Liver (tissue), 9 donors: Measurements from ENCODE around the gene AMPD3. TPM values are rescaled to one million over a fixed set of nuclear protein-coding genes. Genes with fewer than 3 reads are reported as not detected.

Source experiments
- DNase-seq: peaks from one replicate; pipeline ENCODE4 v3.0.0-alpha.2; 2017; ENCODE audit warnings: low spot score
- H3K27ac ChIP-seq, 2 donors: one replicate each; pipeline ENCODE4 v1.7.0; 2013; ENCODE audit warnings: inconsistent platforms in 2 of 2, low read length in 2 of 2, control low read depth in 1 of 2, low read depth in 1 of 2, mild to moderate bottlenecking in 1 of 2
- H3K27me3 ChIP-seq, 4 donors: one replicate each; pipeline versions ENCODE4 v1.6.1 to v1.7.0; 2013; ENCODE audit warnings: low read length in 3 of 4, inconsistent platforms in 1 of 4, mild to moderate bottlenecking in 1 of 4, moderate library complexity in 1 of 4; ENCODE audit not compliant: control insufficient read depth in 4 of 4, insufficient read depth in 4 of 4
- H3K36me3 ChIP-seq, 4 donors: one replicate each; pipeline versions ENCODE4 v1.6.1 to v1.7.0; 2013; ENCODE audit warnings: low read length in 3 of 4, mild to moderate bottlenecking in 3 of 4, low read depth in 1 of 4, moderate library complexity in 1 of 4; ENCODE audit not compliant: control insufficient read depth in 4 of 4, insufficient read depth in 3 of 4
- H3K4me1 ChIP-seq, 4 donors: one replicate each; pipeline versions ENCODE4 v1.6.1 to v1.7.0; 2013; ENCODE audit warnings: low read length in 3 of 4, mild to moderate bottlenecking in 3 of 4, moderate library complexity in 1 of 4; ENCODE audit not compliant: control insufficient read depth in 4 of 4, insufficient read depth in 4 of 4
- H3K4me3 ChIP-seq, 3 donors: one replicate each; pipeline versions ENCODE4 v1.6.1 to v1.7.0; 2013; ENCODE audit warnings: low read length in 3 of 3, control low read depth in 1 of 3, low read depth in 1 of 3, mild to moderate bottlenecking in 1 of 3
- H3K9ac ChIP-seq, 2 donors: one replicate each; pipeline ENCODE4 v1.7.0; 2013; ENCODE audit warnings: low read length in 2 of 2, mild to moderate bottlenecking in 2 of 2, moderate library complexity in 2 of 2, control low read depth in 1 of 2, low read depth in 1 of 2
- H3K9me3 ChIP-seq, 4 donors: one replicate each; pipeline versions ENCODE4 v1.6.1 to v1.7.0; 2013; ENCODE audit warnings: low read length in 3 of 4; ENCODE audit not compliant: control insufficient read depth in 4 of 4
- ATF3 ChIP-seq: IDR thresholded peaks from 2 replicates; pipeline ENCODE4 v1.6.1; 2016; ENCODE audit warnings: antibody characterized with exemption
- EGR1 ChIP-seq, 2 donors: IDR thresholded peaks; 2 replicates each; pipeline ENCODE4 v1.6.1; 2016 to 2018; ENCODE audit warnings: antibody characterized with exemption in 2 of 2, low read depth in 2 of 2
- FOXA1 ChIP-seq: IDR thresholded peaks from 2 replicates; pipeline ENCODE4 v1.6.1; 2016; ENCODE audit warnings: antibody characterized with exemption
- FOXA2 ChIP-seq: IDR thresholded peaks from 2 replicates; pipeline ENCODE4 v1.6.1; 2016; ENCODE audit warnings: antibody characterized with exemption
- GABPA ChIP-seq, 2 donors: IDR thresholded peaks in 1 of 2; conservative IDR thresholded peaks in 1 of 2; 2 replicates each; pipeline ENCODE4 v1.6.1; 2016; ENCODE audit warnings: antibody characterized with exemption in 2 of 2, mild to moderate bottlenecking in 1 of 2, moderate library complexity in 1 of 2
- HNF4A ChIP-seq, 2 donors: conservative IDR thresholded peaks; 2 replicates each; pipeline ENCODE4 v1.6.1; 2016; ENCODE audit warnings: antibody characterized with exemption in 2 of 2, mild to moderate bottlenecking in 2 of 2
- HNF4G ChIP-seq: IDR thresholded peaks from 2 replicates; pipeline ENCODE4 v1.6.1; 2016; ENCODE audit warnings: antibody characterized with exemption
- JUND ChIP-seq, 2 donors: IDR thresholded peaks; 2 replicates each; pipeline ENCODE4 v1.6.1; 2016; ENCODE audit warnings: antibody characterized with exemption in 2 of 2
- MAX ChIP-seq: IDR thresholded peaks from 2 replicates; pipeline ENCODE4 v1.6.1; 2016; ENCODE audit warnings: antibody characterized with exemption
- NR2F2 ChIP-seq: IDR thresholded peaks from 2 replicates; pipeline ENCODE4 v1.6.1; 2016; ENCODE audit warnings: antibody characterized with exemption
- RAD21 ChIP-seq, 2 donors: IDR thresholded peaks; 2 replicates each; pipeline ENCODE4 v1.6.1; 2016; ENCODE audit warnings: antibody characterized with exemption in 2 of 2, mild to moderate bottlenecking in 2 of 2
- REST ChIP-seq: IDR thresholded peaks from 2 replicates; pipeline ENCODE4 v1.6.1; 2016; ENCODE audit warnings: antibody characterized with exemption, mild to moderate bottlenecking
- RXRA ChIP-seq, 2 donors: IDR thresholded peaks; 2 replicates each; pipeline ENCODE4 v1.6.1; 2017 to 2018; ENCODE audit warnings: antibody characterized with exemption in 2 of 2, mild to moderate bottlenecking in 1 of 2
- SP1 ChIP-seq: IDR thresholded peaks from 2 replicates; pipeline ENCODE4 v1.6.1; 2018; ENCODE audit warnings: antibody characterized with exemption, mild to moderate bottlenecking
- TAF1 ChIP-seq: conservative IDR thresholded peaks from 2 replicates; pipeline ENCODE4 v1.6.1; 2016; ENCODE audit warnings: antibody characterized with exemption, mild to moderate bottlenecking
- YY1 ChIP-seq: IDR thresholded peaks from 2 replicates; pipeline ENCODE4 v1.6.1; 2016; ENCODE audit warnings: antibody characterized with exemption, mild to moderate bottlenecking
- polyA plus RNA-seq, 2 donors: library from polyadenylated mRNA; stranded (reverse) in 1 of 2; unstranded in 1 of 2; fragments of 200-250 nt in 1 of 2; fragments of >200 nt in 1 of 2; fragmentation: Nextera tagmentation in 1 of 2; extraction: Ambion mirVana in 1 of 2; gene quantifications; one replicate each; pipeline versions ENCODE4 v1.2.1 to v1.2.3, GENCODE V29; 2013 to 2015
- total RNA-seq, 2 donors: library from RNA; depleted of rRNA; stranded (reverse); fragments of >200 nt; gene quantifications; one replicate each; pipeline ENCODE4 v1.2.3, GENCODE V29; 2014
- TF ChIP-seq, protein P1 (sequence below): IDR thresholded peaks from 2 replicates; pipeline ENCODE4 v1.6.1; 2016; ENCODE audit warnings: antibody characterized with exemption
- TF ChIP-seq, protein P2 (sequence below): fragments of 150-350 bp; IDR thresholded peaks from 2 replicates; pipeline ENCODE4 v1.5.1; 2017; ENCODE audit warnings: improper control_type of control experiment, low read depth, low read length; ENCODE audit not compliant: missing input control
- donor health status: healthy.
- donor health status: healthy.
- donor health status: healthy.
- donor health status: healthy.
- donor health status: healthy.

The AMPD3 gene
- total and polyA plus RNA-seq, 4 donors, result 0.40 to 7.4 (median 1.1) TPM

GRCh38 chr11:10528121-10528520, 73.1 kb downstream of the AMPD3 start:
- Histone ChIP-seq H3K4me1 (no peaks in the 10 kb centered on the region), H3K9me3 (no peaks in the 10 kb centered on the region), H3K4me3 (no peak overlapping the region), H3K9ac (no peak overlapping the region), H3K27ac (no peak overlapping the region), H3K27me3 (no peaks in the 10 kb centered on the region), H3K36me3 (peaks cover 0 to 31% (median 25%) of the 10 kb centered on the region in 4 donors)
- DNase-seq, result no peak
- TF ChIP-seq TAF1 (no peak), FOXA1 (no peak), EGR1 (IDR thresholded peaks at IDR 0.05; ENCODE audit: low read depth in 2 of 2) (no peak), RAD21 (IDR thresholded peaks at IDR 0.05) (no peak), YY1 (no peak), SP1 (no peak), MAX (no peak), NR2F2 (no peak), HNF4G (no peak), REST (no peak), GABPA (IDR thresholded peaks at IDR 0.05 in 1 of 2, conservative IDR thresholded peaks at IDR 0.05 in 1 of 2) (no peak), JUND (IDR thresholded peaks at IDR 0.05) (no peak), FOXA2 (no peak), RXRA (IDR thresholded peaks at IDR 0.05) (no peak), HNF4A (conservative IDR thresholded peaks at IDR 0.05) (no peak), ATF3 (no peak)
- TF ChIP-seq, protein P1, sequence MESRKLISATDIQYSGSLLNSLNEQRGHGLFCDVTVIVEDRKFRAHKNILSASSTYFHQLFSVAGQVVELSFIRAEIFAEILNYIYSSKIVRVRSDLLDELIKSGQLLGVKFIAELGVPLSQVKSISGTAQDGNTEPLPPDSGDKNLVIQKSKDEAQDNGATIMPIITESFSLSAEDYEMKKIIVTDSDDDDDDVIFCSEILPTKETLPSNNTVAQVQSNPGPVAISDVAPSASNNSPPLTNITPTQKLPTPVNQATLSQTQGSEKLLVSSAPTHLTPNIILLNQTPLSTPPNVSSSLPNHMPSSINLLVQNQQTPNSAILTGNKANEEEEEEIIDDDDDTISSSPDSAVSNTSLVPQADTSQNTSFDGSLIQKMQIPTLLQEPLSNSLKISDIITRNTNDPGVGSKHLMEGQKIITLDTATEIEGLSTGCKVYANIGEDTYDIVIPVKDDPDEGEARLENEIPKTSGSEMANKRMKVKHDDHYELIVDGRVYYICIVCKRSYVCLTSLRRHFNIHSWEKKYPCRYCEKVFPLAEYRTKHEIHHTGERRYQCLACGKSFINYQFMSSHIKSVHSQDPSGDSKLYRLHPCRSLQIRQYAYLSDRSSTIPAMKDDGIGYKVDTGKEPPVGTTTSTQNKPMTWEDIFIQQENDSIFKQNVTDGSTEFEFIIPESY, result no peak
- TF ChIP-seq, protein P2, sequence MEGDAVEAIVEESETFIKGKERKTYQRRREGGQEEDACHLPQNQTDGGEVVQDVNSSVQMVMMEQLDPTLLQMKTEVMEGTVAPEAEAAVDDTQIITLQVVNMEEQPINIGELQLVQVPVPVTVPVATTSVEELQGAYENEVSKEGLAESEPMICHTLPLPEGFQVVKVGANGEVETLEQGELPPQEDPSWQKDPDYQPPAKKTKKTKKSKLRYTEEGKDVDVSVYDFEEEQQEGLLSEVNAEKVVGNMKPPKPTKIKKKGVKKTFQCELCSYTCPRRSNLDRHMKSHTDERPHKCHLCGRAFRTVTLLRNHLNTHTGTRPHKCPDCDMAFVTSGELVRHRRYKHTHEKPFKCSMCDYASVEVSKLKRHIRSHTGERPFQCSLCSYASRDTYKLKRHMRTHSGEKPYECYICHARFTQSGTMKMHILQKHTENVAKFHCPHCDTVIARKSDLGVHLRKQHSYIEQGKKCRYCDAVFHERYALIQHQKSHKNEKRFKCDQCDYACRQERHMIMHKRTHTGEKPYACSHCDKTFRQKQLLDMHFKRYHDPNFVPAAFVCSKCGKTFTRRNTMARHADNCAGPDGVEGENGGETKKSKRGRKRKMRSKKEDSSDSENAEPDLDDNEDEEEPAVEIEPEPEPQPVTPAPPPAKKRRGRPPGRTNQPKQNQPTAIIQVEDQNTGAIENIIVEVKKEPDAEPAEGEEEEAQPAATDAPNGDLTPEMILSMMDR, result no peak
